Type B pancreatic cell (in vitro differentiated cells): ENCODE results near the gene GPC5. TPM values are rescaled to one million over a fixed set of nuclear protein-coding genes. Genes with fewer than 3 reads are reported as not detected.

Source experiments
- DNase-seq: peaks from one replicate; pipeline ENCODE4 v3.0.0; 2021; ENCODE audit warnings: mixed read lengths; ENCODE audit not compliant: unreplicated experiment; ENCODE audit errors: extremely low spot score
- H3K27ac Mint-ChIP-seq: 2 replicates; pipeline ENCODE4 v1.8.0; 2021; ENCODE audit warnings: mild to moderate bottlenecking, mixed read lengths
- H3K27me3 Mint-ChIP-seq: 2 replicates; pipeline ENCODE4 v1.8.0; 2021; ENCODE audit warnings: mixed read lengths
- H3K36me3 Mint-ChIP-seq: 2 replicates; pipeline ENCODE4 v1.8.0; 2021; ENCODE audit warnings: mixed read lengths
- H3K4me1 Mint-ChIP-seq: one replicate; pipeline ENCODE4 v1.8.0; 2021; ENCODE audit warnings: mixed read lengths; ENCODE audit not compliant: unreplicated experiment
- H3K4me3 Mint-ChIP-seq: 2 replicates; pipeline ENCODE4 v1.8.0; 2021; ENCODE audit warnings: mild to moderate bottlenecking, mixed read lengths
- H3K9me3 Mint-ChIP-seq: 2 replicates; pipeline ENCODE4 v1.8.0; 2021; ENCODE audit warnings: mixed read lengths
- total RNA-seq: library from RNA; stranded (reverse); gene quantifications from 2 replicates; pipeline ENCODE4 v1.2.1, GENCODE V29; 2021; ENCODE audit warnings: low replicate concordance
- TF ChIP-seq, protein P1 (sequence below): fragments of 200-600 bp; sonication (generic); conservative IDR thresholded peaks from 2 replicates; pipeline ENCODE4 v1.5.0; 2021; ENCODE audit warnings: antibody characterized with exemption, mild to moderate bottlenecking

GPC5 gene
- total RNA-seq, 1 donor from 2014 or later, result 2.8 TPM

- H3K27me3 Mint-ChIP-seq, result no peaks in the 10 kb centered on the region
- no peak for DNase-seq
- TF ChIP-seq, protein P1, sequence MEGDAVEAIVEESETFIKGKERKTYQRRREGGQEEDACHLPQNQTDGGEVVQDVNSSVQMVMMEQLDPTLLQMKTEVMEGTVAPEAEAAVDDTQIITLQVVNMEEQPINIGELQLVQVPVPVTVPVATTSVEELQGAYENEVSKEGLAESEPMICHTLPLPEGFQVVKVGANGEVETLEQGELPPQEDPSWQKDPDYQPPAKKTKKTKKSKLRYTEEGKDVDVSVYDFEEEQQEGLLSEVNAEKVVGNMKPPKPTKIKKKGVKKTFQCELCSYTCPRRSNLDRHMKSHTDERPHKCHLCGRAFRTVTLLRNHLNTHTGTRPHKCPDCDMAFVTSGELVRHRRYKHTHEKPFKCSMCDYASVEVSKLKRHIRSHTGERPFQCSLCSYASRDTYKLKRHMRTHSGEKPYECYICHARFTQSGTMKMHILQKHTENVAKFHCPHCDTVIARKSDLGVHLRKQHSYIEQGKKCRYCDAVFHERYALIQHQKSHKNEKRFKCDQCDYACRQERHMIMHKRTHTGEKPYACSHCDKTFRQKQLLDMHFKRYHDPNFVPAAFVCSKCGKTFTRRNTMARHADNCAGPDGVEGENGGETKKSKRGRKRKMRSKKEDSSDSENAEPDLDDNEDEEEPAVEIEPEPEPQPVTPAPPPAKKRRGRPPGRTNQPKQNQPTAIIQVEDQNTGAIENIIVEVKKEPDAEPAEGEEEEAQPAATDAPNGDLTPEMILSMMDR, result no peak
- no peaks in the 10 kb centered on the region for H3K9me3 Mint-ChIP-seq
- no peak overlapping the region for H3K27ac Mint-ChIP-seq
- H3K4me1 Mint-ChIP-seq, result peaks cover 4% of the 10 kb centered on the region
- H3K36me3 Mint-ChIP-seq, result no peaks in the 10 kb centered on the region
- no peak overlapping the region for H3K4me3 Mint-ChIP-seq
Measured at GRCh38 chr13:92259046-92259445, 860.6 kb downstream of the GPC5 start.

- Mint-ChIP-seq H3K36me3 (no peaks in the 10 kb centered on the region), H3K27me3 (no peaks in the 10 kb centered on the region), H3K27ac (no peak overlapping the region), H3K4me1 (peaks cover 4% of the 10 kb centered on the region), H3K4me3 (no peak overlapping the region), H3K9me3 (no peaks in the 10 kb centered on the region)
- TF ChIP-seq, protein P1, result no peak
- DNase-seq, result no peak
Measured at GRCh38 chr13:92259523-92259922, 861.1 kb downstream of the GPC5 start.

GRCh38 chr13:92260363-92260762 is 861.9 kb downstream of the GPC5 start:
- H3K27ac Mint-ChIP-seq, result no peak overlapping the region
- DNase-seq, result no peak
- TF ChIP-seq, protein P1, result no peak
- H3K9me3 Mint-ChIP-seq, result no peaks in the 10 kb centered on the region
- peaks cover 4% of the 10 kb centered on the region for H3K4me1 Mint-ChIP-seq
- no peak overlapping the region for H3K4me3 Mint-ChIP-seq
- no peaks in the 10 kb centered on the region for H3K27me3 Mint-ChIP-seq
- no peaks in the 10 kb centered on the region for H3K36me3 Mint-ChIP-seq

- H3K4me3 Mint-ChIP-seq, result no peak overlapping the region
- no peaks in the 10 kb centered on the region for H3K36me3 Mint-ChIP-seq
- no peak for DNase-seq
- no peaks in the 10 kb centered on the region for H3K27me3 Mint-ChIP-seq
- no peaks in the 10 kb centered on the region for H3K9me3 Mint-ChIP-seq
- TF ChIP-seq, protein P1, result no peak
- H3K27ac Mint-ChIP-seq, result no peak overlapping the region
- peaks cover 4% of the 10 kb centered on the region for H3K4me1 Mint-ChIP-seq
Measured at GRCh38 chr13:92262100-92262788, 863.8 kb downstream of the GPC5 start.

DNA sequence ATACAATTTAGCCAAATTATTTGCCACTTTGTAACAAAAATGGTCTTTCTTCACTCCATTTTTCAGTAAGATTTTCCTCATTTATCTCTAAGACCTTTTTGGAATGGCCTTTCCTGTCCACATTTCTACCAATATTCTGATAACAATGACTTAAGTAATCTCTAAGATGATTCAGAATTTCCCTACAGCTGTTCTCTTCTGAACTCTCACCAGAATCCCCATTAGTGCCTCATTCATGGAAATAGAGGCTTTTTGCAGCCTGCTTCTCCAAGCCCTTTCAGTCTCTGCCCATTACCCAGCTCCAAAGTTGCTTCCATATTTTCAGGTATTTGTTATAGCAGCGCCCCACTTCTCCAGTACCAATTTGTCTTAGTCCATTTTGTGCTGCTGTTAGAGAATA is 867.0 kb downstream of the GPC5 start:
- no peaks in the 10 kb centered on the region for H3K36me3 Mint-ChIP-seq
- no peak overlapping the region for H3K4me3 Mint-ChIP-seq
- H3K4me1 Mint-ChIP-seq, result peaks cover 3% of the 10 kb centered on the region
- no peaks in the 10 kb centered on the region for H3K27me3 Mint-ChIP-seq
- TF ChIP-seq, protein P1, result no peak
- H3K27ac Mint-ChIP-seq, result no peak overlapping the region
- no peaks in the 10 kb centered on the region for H3K9me3 Mint-ChIP-seq
- DNase-seq, result no peak
